Mesenteric fat pad (tissue), 1 donor: ENCODE measurements around the gene ZNF668. TPM values are rescaled to one million over a fixed set of nuclear protein-coding genes. Genes with fewer than 3 reads are reported as not detected.

Experiments used
- DNase-seq: peaks from one replicate; pipeline ENCODE4 v3.0.0-alpha.2; 2020; ENCODE audit warnings: low spot score
- total RNA-seq: library from RNA; stranded (reverse); fragmentation: NEBNext Ultra II Directional; extraction: Animal tissue kit (Norgen Biotek cat#: 25700); gene quantifications from one replicate; pipeline ENCODE4 v1.2.1, GENCODE V29; 2021
- donor health status: DM: yes; HTN: yes; CAD: no.

Gene ZNF668
- total RNA-seq, 1 donor from 2014 or later, result 13.3 TPM

- DNase-seq, result no peak
These were observed 8.5 kb upstream of the ZNF668 start for GRCh38 chr16:31082368-31083045.

- DNase-seq, result no peak
These were observed 7.7 kb upstream of the ZNF668 start for GRCh38 chr16:31081428-31082351.

DNA sequence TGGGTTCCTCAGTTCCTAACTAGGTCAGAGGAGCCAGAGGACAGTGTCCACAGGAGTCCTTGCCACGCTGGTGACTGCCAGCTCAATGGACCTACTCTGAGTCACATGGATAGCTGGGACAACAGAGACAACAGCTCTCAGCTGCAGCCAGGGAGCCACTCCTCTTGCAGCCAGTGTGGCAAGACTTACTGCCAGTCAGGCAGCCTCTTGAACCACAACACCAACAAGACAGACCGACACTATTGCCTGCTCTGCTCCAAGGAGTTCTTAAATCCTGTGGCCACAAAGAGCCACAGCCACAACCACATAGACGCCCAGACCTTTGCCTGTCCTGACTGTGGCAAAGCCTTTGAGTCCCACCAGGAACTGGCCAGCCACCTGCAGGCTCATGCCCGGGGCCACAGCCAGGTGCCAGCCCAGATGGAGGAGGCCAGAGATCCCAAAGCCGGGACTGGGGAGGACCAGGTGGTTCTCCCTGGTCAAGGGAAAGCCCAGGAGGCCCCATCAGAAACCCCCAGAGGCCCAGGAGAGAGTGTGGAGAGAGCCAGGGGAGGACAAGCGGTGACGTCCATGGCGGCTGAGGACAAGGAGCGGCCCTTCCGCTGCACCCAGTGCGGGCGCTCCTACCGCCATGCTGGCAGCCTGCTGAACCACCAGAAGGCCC is 6.8 kb upstream of the ZNF668 start:
- no peak for DNase-seq

GRCh38 chr16:31080035-31080629 is 6.1 kb upstream of the ZNF668 start:
- DNase-seq, result no peak

DNA sequence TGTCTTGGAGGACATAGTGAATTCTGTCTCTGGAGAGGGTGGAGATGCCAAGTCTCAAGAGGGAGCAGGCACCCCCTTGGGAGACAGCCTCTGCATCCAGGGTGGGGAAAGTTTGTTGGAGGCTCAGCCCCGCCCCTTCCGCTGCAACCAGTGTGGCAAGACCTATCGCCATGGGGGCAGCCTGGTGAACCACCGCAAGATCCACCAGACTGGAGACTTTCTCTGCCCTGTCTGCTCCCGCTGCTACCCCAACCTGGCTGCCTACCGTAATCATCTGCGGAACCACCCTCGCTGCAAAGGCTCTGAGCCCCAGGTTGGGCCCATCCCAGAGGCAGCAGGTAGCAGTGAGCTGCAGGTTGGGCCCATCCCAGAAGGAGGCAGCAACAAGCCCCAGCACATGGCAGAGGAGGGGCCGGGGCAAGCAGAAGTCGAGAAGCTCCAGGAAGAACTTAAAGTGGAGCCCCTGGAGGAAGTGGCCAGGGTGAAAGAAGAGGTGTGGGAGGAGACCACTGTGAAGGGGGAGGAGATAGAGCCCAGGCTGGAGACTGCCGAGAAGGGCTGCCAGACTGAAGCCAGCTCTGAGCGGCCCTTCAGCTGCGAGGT is 5.4 kb upstream of the ZNF668 start:
- DNase-seq, result no peak

DNA sequence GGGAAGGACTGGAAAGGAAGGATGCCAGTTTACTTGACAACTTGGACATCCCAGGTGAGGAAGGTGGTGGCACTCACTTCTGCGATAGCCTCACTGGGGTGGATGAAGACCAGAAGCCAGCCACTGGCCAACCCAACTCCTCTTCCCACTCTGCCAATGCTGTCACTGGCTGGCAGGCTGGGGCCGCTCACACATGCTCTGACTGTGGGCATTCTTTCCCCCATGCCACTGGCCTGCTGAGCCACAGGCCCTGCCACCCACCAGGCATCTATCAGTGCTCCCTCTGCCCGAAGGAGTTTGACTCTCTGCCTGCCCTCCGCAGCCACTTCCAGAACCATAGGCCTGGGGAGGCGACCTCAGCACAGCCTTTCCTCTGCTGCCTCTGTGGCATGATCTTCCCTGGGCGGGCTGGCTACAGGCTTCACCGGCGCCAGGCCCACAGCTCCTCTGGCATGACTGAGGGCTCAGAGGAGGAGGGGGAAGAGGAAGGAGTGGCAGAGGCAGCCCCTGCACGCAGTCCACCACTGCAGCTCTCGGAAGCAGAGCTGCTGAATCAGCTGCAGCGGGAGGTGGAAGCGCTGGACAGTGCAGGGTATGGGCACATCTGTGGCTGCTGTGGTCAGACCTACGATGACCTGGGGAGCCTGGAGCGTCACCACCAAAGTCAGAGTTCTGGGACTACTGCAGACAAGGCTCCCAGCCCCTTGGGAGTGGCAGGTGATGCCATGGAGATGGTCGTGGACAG is 4.7 kb upstream of the ZNF668 start:
- no peak for DNase-seq

DNA sequence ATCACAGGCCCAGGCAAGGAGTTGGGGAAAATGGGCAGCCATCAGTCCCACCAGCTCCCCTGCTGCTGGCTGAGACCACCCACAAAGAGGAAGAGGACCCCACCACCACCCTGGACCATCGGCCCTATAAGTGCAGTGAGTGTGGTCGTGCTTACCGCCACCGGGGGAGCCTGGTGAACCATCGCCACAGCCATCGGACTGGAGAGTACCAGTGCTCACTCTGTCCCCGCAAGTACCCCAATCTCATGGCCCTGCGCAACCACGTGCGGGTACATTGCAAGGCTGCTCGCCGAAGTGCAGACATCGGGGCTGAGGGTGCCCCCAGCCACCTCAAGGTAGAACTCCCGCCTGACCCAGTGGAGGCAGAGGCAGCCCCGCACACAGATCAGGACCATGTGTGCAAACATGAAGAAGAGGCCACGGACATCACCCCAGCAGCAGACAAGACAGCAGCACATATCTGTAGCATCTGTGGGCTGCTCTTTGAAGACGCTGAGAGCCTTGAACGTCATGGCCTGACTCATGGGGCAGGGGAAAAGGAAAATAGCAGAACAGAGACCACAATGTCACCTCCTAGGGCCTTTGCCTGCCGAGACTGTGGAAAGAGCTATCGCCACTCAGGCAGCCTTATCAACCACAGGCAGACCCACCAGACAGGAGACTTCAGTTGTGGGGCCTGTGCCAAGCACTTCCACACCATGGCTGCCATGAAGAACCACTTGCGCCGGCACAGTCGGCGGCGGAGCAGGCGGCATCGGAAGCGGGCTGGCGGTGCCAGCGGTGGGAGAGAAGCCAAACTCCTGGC is 3.8 kb upstream of the ZNF668 start:
- DNase-seq, result no peak

- no peak for DNase-seq
These were observed 3.0 kb upstream of the ZNF668 start for GRCh38 chr16:31077024-31077423.

- no peak for DNase-seq
These were observed 2.3 kb upstream of the ZNF668 start for GRCh38 chr16:31076319-31076718.

GRCh38 chr16:31074814-31075183 is 759 bp upstream of the ZNF668 start:
- DNase-seq, result no peak

GRCh38 chr16:31073142-31073969 is 684 bp downstream of the ZNF668 start:
- DNase-seq, result peak; percentile 96

- DNase-seq, result no peak
These were observed 1.4 kb downstream of the ZNF668 start for GRCh38 chr16:31072540-31073141.

GRCh38 chr16:31071861-31072260 is 2.2 kb downstream of the ZNF668 start:
- no peak for DNase-seq

DNA sequence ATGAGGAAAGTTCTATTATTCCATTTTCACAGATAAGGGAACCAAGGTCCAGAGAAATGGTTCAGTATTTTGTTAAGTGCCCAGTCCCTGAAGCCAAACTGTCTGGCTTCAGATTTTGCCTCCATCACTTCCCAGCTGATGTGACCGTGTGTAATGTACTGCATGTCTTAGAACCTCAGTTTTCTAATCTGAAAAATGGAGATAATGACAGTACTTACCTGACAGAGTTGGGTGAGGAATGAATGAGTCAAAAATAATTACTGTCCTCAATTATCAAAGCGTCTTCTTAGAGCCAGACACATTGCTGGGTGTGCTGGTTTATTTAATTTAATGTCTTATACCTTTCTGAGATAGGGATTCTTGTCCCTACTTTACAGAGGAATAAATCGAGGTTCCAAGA is 6.7 kb downstream of the ZNF668 start:
- no peak for DNase-seq

- no peak for DNase-seq
These were observed 9.1 kb downstream of the ZNF668 start for GRCh38 chr16:31064882-31065461.

- no peak for DNase-seq
These were observed 10.0 kb downstream of the ZNF668 start for GRCh38 chr16:31063843-31064611.

- no peak for DNase-seq
These were observed 10.6 kb downstream of the ZNF668 start for GRCh38 chr16:31063495-31063842.
